Parathyroid adenoma (tissue), 2 donors: ENCODE results near the gene FKBP14.

Experiments
- H2AFZ ChIP-seq: fragments of 300-600 bp; sonication (generic); one replicate; pipeline ENCODE4 v1.7.0; 2017; ENCODE audit warnings: antibody characterized with exemption, mild to moderate bottlenecking
- H3K27ac ChIP-seq: fragments of 300-600 bp; sonication (generic); one replicate; pipeline ENCODE4 v1.7.0; 2017
- H3K27me3 ChIP-seq: fragments of 300-600 bp; sonication (generic); one replicate; pipeline ENCODE4 v1.7.0; 2017; ENCODE audit warnings: low read length; ENCODE audit not compliant: control insufficient read depth, insufficient read depth
- H3K36me3 ChIP-seq: fragments of 300-600 bp; sonication (generic); one replicate; pipeline ENCODE4 v1.7.0; 2017; ENCODE audit warnings: low read length; ENCODE audit not compliant: control insufficient read depth, insufficient read depth
- H3K4me1 ChIP-seq: fragments of 300-600 bp; sonication (generic); one replicate; pipeline ENCODE4 v1.7.0; 2017; ENCODE audit warnings: control low read depth
- H3K4me2 ChIP-seq: fragments of 300-600 bp; sonication (generic); one replicate; pipeline ENCODE4 v1.7.0; 2017; ENCODE audit warnings: low read length
- H3K4me3 ChIP-seq: fragments of 300-600 bp; sonication (generic); one replicate; pipeline ENCODE4 v1.7.0; 2017; ENCODE audit warnings: low read depth, low read length
- H3K79me2 ChIP-seq: fragments of 300-600 bp; sonication (generic); one replicate; pipeline ENCODE4 v1.7.0; 2017; ENCODE audit warnings: control low read depth
- H3K9ac ChIP-seq: fragments of 300-600 bp; sonication (generic); one replicate; pipeline ENCODE4 v1.7.0; 2017; ENCODE audit warnings: mild to moderate bottlenecking
- H3K9me3 ChIP-seq: fragments of 300-600 bp; sonication (generic); one replicate; pipeline ENCODE4 v1.7.0; 2017; ENCODE audit warnings: low read length; ENCODE audit not compliant: control insufficient read depth
- CTCF ChIP-seq: fragments of 300-600 bp; sonication (generic); IDR thresholded peaks from one replicate; pipeline ENCODE4 v1.7.0; 2017; ENCODE audit warnings: antibody characterized with exemption, mild to moderate bottlenecking
- donor health status: primary hyperparathyroidism.

FKBP14 gene

GRCh38 chr7:30003098-30003497 lies 23.4 kb downstream of the FKBP14 start:
- Histone ChIP-seq H2AFZ (no peak overlapping the region), H3K4me1 (no peaks in the 10 kb centered on the region), H3K9ac (no peak overlapping the region), H3K79me2 (no peaks in the 10 kb centered on the region), H3K9me3 (no peaks in the 10 kb centered on the region), H3K27ac (no peak overlapping the region), H3K36me3 (no peaks in the 10 kb centered on the region), H3K4me2 (no peak overlapping the region), H3K27me3 (no peaks in the 10 kb centered on the region), H3K4me3 (no peak overlapping the region)
- TF ChIP-seq CTCF: no peak

- no peaks in the 10 kb centered on the region for H3K79me2 ChIP-seq
- no peaks in the 10 kb centered on the region for H3K27me3 ChIP-seq
- no peaks in the 10 kb centered on the region for H3K36me3 ChIP-seq
- no peaks in the 10 kb centered on the region for H3K4me1 ChIP-seq
- no peak overlapping the region for H3K9ac ChIP-seq
- no peak for TF ChIP-seq CTCF
- no peak overlapping the region for H3K27ac ChIP-seq
- H3K4me3 ChIP-seq: no peak overlapping the region
- H2AFZ ChIP-seq: no peak overlapping the region
- H3K9me3 ChIP-seq: no peaks in the 10 kb centered on the region
- no peak overlapping the region for H3K4me2 ChIP-seq
These were observed 24.5 kb downstream of the FKBP14 start for GRCh38 chr7:30001998-30002397.

- H3K9me3 ChIP-seq: no peaks in the 10 kb centered on the region
- H3K9ac ChIP-seq: no peak overlapping the region
- H3K4me3 ChIP-seq: no peak overlapping the region
- TF ChIP-seq CTCF: no peak
- H3K4me2 ChIP-seq: no peak overlapping the region
- H3K27ac ChIP-seq: no peak overlapping the region
- no peaks in the 10 kb centered on the region for H3K79me2 ChIP-seq
- H3K27me3 ChIP-seq: no peaks in the 10 kb centered on the region
- H3K36me3 ChIP-seq: no peaks in the 10 kb centered on the region
- H2AFZ ChIP-seq: no peak overlapping the region
- H3K4me1 ChIP-seq: no peaks in the 10 kb centered on the region
These were observed 28.0 kb downstream of the FKBP14 start for GRCh38 chr7:29998489-29998888.

- Histone ChIP-seq H3K27ac (no peak overlapping the region), H3K79me2 (no peaks in the 10 kb centered on the region), H3K4me3 (no peak overlapping the region), H3K4me2 (no peak overlapping the region), H2AFZ (no peak overlapping the region), H3K4me1 (no peaks in the 10 kb centered on the region), H3K9ac (no peak overlapping the region), H3K9me3 (no peaks in the 10 kb centered on the region), H3K36me3 (no peaks in the 10 kb centered on the region), H3K27me3 (no peaks in the 10 kb centered on the region)
- no peak for TF ChIP-seq CTCF
These were observed 30.2 kb downstream of the FKBP14 start for GRCh38 chr7:29996321-29996720.

GRCh38 chr7:29995652-29996051 lies 30.9 kb downstream of the FKBP14 start:
- TF ChIP-seq CTCF: no peak
- Histone ChIP-seq H3K79me2 (no peaks in the 10 kb centered on the region), H2AFZ (no peak overlapping the region), H3K36me3 (no peaks in the 10 kb centered on the region), H3K27ac (no peak overlapping the region), H3K9me3 (no peaks in the 10 kb centered on the region), H3K9ac (no peak overlapping the region), H3K4me1 (no peaks in the 10 kb centered on the region), H3K4me2 (no peak overlapping the region), H3K27me3 (no peaks in the 10 kb centered on the region), H3K4me3 (no peak overlapping the region)
